ENCODE measurements around the gene E2F4. TPM values are rescaled to one million over a fixed set of nuclear protein-coding genes. Genes with fewer than 3 reads are reported as not detected.

E2F4 gene
- total and polyA plus RNA-seq, 2 experiments from 2014 or later: 67.0 to 135 TPM

DNA sequence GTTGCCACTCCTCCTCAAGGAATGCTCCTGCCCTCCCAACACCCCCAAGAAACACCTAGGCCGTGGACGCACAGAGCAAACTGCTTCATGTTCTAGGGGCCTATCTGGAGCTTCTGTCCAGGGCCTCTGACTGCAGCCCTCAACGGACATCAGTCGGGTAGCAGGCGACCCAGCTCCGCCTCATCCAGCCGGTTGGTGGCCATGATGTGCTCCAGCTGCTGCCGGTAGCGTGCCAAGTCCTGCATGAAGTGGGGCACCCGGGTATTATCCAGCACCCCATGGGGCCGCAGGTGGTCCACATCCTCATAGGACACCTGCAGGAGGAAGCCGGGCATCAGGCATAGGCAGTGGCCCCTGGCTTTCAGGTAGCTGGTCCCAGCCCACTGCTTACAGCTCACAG lies 15.3 kb upstream of the E2F4 start:
- H3K4me3 ChIP-seq: no peak overlapping the region
- peaks cover 67% of the 10 kb centered on the region for H3K27me3 Mint-ChIP-seq (ENCODE audit: insufficient read depth, low read depth, poor library complexity)
- H3K27me3 ChIP-seq (ENCODE audit: insufficient read depth): peaks cover 62% of the 10 kb centered on the region

More for the DNA sequence above, 15.3 kb upstream of the E2F4 start:
- ATAC-seq: no peak
- Histone ChIP-seq H3K36me3 (ENCODE audit: insufficient read depth) (no peaks in the 10 kb centered on the region), H2AFZ (no peak overlapping the region), H3K79me2 (replicated peaks; ENCODE audit: insufficient read depth) (no peaks in the 10 kb centered on the region), H3K27ac (ENCODE audit: low read depth) (no peak overlapping the region), H3K4me1 (ENCODE audit: insufficient read depth) (peaks cover 25% of the 10 kb centered on the region; the same call in 1 of the 2 replicates), H3F3A (replicated peaks; ENCODE audit: low read depth) (peaks cover 16% of the 10 kb centered on the region; the same call in 1 of the 2 replicates), H3K9me2 (ENCODE audit: insufficient read depth) (no peaks in the 10 kb centered on the region), H4K20me1 (replicated peaks; ENCODE audit: insufficient read depth) (peaks cover 11% of the 10 kb centered on the region), H3K4me2 (no peak overlapping the region)
- H3K4me3 Mint-ChIP-seq: no peak overlapping the region; the same call in 2 of the 3 replicates
- H3K9me3 Mint-ChIP-seq: no peaks in the 10 kb centered on the region; the same call in 1 of the 3 replicates
- no peak for DNase-seq (ENCODE audit: low spot score)
- peaks cover 24% of the 10 kb centered on the region for H3K4me1 Mint-ChIP-seq
- TF ChIP-seq, protein P1, sequence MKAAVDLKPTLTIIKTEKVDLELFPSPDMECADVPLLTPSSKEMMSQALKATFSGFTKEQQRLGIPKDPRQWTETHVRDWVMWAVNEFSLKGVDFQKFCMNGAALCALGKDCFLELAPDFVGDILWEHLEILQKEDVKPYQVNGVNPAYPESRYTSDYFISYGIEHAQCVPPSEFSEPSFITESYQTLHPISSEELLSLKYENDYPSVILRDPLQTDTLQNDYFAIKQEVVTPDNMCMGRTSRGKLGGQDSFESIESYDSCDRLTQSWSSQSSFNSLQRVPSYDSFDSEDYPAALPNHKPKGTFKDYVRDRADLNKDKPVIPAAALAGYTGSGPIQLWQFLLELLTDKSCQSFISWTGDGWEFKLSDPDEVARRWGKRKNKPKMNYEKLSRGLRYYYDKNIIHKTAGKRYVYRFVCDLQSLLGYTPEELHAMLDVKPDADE (IDR thresholded peaks at IDR 0.05): no peak
- no peak for TF ChIP-seq CREB1 (CRISPR knock-in tag; IDR thresholded peaks at IDR 0.05; ENCODE audit: low read depth)
- TF ChIP-seq, protein P2, sequence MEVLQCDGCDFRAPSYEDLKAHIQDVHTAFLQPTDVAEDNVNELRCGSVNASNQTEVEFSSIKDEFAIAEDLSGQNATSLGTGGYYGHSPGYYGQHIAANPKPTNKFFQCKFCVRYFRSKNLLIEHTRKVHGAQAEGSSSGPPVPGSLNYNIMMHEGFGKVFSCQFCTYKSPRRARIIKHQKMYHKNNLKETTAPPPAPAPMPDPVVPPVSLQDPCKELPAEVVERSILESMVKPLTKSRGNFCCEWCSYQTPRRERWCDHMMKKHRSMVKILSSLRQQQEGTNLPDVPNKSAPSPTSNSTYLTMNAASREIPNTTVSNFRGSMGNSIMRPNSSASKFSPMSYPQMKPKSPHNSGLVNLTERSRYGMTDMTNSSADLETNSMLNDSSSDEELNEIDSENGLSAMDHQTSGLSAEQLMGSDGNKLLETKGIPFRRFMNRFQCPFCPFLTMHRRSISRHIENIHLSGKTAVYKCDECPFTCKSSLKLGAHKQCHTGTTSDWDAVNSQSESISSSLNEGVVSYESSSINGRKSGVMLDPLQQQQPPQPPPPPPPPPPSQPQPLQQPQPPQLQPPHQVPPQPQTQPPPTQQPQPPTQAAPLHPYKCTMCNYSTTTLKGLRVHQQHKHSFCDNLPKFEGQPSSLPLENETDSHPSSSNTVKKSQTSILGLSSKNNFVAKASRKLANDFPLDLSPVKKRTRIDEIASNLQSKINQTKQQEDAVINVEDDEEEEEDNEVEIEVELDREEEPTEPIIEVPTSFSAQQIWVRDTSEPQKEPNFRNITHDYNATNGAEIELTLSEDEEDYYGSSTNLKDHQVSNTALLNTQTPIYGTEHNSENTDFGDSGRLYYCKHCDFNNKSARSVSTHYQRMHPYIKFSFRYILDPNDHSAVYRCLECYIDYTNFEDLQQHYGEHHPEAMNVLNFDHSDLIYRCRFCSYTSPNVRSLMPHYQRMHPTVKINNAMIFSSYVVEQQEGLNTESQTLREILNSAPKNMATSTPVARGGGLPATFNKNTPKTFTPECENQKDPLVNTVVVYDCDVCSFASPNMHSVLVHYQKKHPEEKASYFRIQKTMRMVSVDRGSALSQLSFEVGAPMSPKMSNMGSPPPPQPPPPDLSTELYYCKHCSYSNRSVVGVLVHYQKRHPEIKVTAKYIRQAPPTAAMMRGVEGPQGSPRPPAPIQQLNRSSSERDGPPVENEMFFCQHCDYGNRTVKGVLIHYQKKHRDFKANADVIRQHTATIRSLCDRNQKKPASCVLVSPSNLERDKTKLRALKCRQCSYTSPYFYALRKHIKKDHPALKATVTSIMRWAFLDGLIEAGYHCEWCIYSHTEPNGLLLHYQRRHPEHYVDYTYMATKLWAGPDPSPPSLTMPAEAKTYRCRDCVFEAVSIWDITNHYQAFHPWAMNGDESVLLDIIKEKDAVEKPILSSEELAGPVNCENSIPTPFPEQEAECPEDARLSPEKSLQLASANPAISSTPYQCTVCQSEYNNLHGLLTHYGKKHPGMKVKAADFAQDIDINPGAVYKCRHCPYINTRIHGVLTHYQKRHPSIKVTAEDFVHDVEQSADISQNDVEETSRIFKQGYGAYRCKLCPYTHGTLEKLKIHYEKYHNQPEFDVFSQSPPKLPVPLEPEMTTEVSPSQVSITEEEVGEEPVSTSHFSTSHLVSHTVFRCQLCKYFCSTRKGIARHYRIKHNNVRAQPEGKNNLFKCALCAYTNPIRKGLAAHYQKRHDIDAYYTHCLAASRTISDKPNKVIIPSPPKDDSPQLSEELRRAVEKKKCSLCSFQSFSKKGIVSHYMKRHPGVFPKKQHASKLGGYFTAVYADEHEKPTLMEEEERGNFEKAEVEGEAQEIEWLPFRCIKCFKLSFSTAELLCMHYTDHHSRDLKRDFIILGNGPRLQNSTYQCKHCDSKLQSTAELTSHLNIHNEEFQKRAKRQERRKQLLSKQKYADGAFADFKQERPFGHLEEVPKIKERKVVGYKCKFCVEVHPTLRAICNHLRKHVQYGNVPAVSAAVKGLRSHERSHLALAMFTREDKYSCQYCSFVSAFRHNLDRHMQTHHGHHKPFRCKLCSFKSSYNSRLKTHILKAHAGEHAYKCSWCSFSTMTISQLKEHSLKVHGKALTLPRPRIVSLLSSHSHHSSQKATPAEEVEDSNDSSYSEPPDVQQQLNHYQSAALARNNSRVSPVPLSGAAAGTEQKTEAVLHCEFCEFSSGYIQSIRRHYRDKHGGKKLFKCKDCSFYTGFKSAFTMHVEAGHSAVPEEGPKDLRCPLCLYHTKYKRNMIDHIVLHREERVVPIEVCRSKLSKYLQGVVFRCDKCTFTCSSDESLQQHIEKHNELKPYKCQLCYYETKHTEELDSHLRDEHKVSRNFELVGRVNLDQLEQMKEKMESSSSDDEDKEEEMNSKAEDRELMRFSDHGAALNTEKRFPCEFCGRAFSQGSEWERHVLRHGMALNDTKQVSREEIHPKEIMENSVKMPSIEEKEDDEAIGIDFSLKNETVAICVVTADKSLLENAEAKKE (CRISPR knock-in tag; IDR thresholded peaks at IDR 0.05): no peak
- no peak for TF ChIP-seq EZH2 (IDR thresholded peaks at IDR 0.05; ENCODE audit: low read depth, unreplicated experiment)
- TF ChIP-seq ZNF331 (CRISPR knock-in tag; IDR thresholded peaks at IDR 0.05; ENCODE audit: low read depth): no peak
- TF ChIP-seq EZH2phosphoT487 (IDR thresholded peaks at IDR 0.05; ENCODE audit: unreplicated experiment): no peak
- no peak for TF ChIP-seq STAT1 (IDR thresholded peaks at IDR 0.05; ENCODE audit: unreplicated experiment)
- TF ChIP-seq JUNB (IDR thresholded peaks at IDR 0.05; ENCODE audit: unreplicated experiment): no peak
- TF ChIP-seq NANOG (IDR thresholded peaks at IDR 0.05; ENCODE audit: borderline replicate concordance): no peak
- TF ChIP-seq, protein P3, sequence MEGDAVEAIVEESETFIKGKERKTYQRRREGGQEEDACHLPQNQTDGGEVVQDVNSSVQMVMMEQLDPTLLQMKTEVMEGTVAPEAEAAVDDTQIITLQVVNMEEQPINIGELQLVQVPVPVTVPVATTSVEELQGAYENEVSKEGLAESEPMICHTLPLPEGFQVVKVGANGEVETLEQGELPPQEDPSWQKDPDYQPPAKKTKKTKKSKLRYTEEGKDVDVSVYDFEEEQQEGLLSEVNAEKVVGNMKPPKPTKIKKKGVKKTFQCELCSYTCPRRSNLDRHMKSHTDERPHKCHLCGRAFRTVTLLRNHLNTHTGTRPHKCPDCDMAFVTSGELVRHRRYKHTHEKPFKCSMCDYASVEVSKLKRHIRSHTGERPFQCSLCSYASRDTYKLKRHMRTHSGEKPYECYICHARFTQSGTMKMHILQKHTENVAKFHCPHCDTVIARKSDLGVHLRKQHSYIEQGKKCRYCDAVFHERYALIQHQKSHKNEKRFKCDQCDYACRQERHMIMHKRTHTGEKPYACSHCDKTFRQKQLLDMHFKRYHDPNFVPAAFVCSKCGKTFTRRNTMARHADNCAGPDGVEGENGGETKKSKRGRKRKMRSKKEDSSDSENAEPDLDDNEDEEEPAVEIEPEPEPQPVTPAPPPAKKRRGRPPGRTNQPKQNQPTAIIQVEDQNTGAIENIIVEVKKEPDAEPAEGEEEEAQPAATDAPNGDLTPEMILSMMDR (conservative IDR thresholded peaks at IDR 0.05; ENCODE audit: low read depth in 2 of 2): no peak
- TF ChIP-seq, protein P4, sequence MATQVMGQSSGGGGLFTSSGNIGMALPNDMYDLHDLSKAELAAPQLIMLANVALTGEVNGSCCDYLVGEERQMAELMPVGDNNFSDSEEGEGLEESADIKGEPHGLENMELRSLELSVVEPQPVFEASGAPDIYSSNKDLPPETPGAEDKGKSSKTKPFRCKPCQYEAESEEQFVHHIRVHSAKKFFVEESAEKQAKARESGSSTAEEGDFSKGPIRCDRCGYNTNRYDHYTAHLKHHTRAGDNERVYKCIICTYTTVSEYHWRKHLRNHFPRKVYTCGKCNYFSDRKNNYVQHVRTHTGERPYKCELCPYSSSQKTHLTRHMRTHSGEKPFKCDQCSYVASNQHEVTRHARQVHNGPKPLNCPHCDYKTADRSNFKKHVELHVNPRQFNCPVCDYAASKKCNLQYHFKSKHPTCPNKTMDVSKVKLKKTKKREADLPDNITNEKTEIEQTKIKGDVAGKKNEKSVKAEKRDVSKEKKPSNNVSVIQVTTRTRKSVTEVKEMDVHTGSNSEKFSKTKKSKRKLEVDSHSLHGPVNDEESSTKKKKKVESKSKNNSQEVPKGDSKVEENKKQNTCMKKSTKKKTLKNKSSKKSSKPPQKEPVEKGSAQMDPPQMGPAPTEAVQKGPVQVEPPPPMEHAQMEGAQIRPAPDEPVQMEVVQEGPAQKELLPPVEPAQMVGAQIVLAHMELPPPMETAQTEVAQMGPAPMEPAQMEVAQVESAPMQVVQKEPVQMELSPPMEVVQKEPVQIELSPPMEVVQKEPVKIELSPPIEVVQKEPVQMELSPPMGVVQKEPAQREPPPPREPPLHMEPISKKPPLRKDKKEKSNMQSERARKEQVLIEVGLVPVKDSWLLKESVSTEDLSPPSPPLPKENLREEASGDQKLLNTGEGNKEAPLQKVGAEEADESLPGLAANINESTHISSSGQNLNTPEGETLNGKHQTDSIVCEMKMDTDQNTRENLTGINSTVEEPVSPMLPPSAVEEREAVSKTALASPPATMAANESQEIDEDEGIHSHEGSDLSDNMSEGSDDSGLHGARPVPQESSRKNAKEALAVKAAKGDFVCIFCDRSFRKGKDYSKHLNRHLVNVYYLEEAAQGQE (IDR thresholded peaks at IDR 0.05; ENCODE audit: unreplicated experiment): no peak
- TF ChIP-seq ZNF114 (CRISPR knock-in tag; IDR thresholded peaks at IDR 0.05): no peak
- H3K36me3 Mint-ChIP-seq (ENCODE audit: low read depth): peaks cover 3% of the 10 kb centered on the region; the same call in 2 of the 3 replicates
- no peak overlapping the region for H3K27ac Mint-ChIP-seq
